ENCODE measurements around the gene MAGEA3.
"Not testable (repeated sequence)": the region's sequence is repeated elsewhere in the genome, so short reads cannot be mapped to it uniquely, and the experiment has no call there.

DNA sequence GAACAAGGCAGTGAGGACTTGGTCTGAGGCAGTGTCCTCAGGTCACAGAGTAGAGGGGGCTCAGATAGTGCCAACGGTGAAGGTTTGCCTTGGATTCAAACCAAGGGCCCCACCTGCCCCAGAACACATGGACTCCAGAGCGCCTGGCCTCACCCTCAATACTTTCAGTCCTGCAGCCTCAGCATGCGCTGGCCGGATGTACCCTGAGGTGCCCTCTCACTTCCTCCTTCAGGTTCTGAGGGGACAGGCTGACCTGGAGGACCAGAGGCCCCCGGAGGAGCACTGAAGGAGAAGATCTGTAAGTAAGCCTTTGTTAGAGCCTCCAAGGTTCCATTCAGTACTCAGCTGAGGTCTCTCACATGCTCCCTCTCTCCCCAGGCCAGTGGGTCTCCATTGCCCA is 1.8 kb downstream of the MAGEA3 start:
- TF ChIP-seq TCF7L2, POLR2AphosphoS5 (IDR thresholded peaks at IDR 0.05; ENCODE audit: low read depth, low read length): not testable (repeated sequence)
- TF ChIP-seq, protein P1, sequence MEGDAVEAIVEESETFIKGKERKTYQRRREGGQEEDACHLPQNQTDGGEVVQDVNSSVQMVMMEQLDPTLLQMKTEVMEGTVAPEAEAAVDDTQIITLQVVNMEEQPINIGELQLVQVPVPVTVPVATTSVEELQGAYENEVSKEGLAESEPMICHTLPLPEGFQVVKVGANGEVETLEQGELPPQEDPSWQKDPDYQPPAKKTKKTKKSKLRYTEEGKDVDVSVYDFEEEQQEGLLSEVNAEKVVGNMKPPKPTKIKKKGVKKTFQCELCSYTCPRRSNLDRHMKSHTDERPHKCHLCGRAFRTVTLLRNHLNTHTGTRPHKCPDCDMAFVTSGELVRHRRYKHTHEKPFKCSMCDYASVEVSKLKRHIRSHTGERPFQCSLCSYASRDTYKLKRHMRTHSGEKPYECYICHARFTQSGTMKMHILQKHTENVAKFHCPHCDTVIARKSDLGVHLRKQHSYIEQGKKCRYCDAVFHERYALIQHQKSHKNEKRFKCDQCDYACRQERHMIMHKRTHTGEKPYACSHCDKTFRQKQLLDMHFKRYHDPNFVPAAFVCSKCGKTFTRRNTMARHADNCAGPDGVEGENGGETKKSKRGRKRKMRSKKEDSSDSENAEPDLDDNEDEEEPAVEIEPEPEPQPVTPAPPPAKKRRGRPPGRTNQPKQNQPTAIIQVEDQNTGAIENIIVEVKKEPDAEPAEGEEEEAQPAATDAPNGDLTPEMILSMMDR (IDR thresholded peaks at IDR 0.05): not testable (repeated sequence)

All from Panc1 (cell line).